Prostate gland (tissue), 2 donors: ENCODE data around the gene AP1M1. TPM values are rescaled to one million over a fixed set of nuclear protein-coding genes. Genes with fewer than 3 reads are reported as not detected.

ENCODE experiments used
- DNase-seq: peaks from one replicate; pipeline ENCODE4 v3.0.0-alpha.2; 2019; ENCODE audit warnings: low spot score
- H3K27ac ChIP-seq, 2 donors: fragments of 200-600 bp; sonication (generic); 2 replicates each; pipeline ENCODE4 v1.5.1; 2017 to 2019
- H3K27me3 ChIP-seq: fragments of 200-600 bp; sonication (generic); replicated peaks from 2 replicates; pipeline ENCODE4 v1.5.1; 2019; ENCODE audit not compliant: insufficient read depth
- H3K36me3 ChIP-seq, 2 donors: fragments of 200-600 bp; sonication (generic); 1 replicate in 1 of 2; 2 replicates in 1 of 2; pipeline versions ENCODE4 v1.5.1 to v1.8.1; 2017 to 2019
- H3K4me1 ChIP-seq: fragments of 200-600 bp; sonication (generic); replicated peaks from 2 replicates; pipeline ENCODE4 v1.5.1; 2019
- H3K4me3 ChIP-seq, 2 donors: fragments of 200-600 bp; sonication (generic); 2 replicates each; pipeline ENCODE4 v1.5.1; 2017 to 2019
- H3K9me3 ChIP-seq: fragments of 200-600 bp; sonication (generic); 2 replicates; pipeline ENCODE4 v1.5.1; 2017
- POLR2A ChIP-seq: fragments of 450-650 bp; IDR thresholded peaks from one replicate; pipeline ENCODE4 v1.6.1; 2016; ENCODE audit warnings: antibody characterized with exemption, mild to moderate bottlenecking
- POLR2AphosphoS5 ChIP-seq: sonication (generic); formaldehyde crosslinking; IDR thresholded peaks from one replicate; pipeline ENCODE4 v1.6.1; 2017; ENCODE audit warnings: antibody characterized with exemption
- WGBS: methylation state at CpG from one replicate; pipeline ENCODE4 v1.1.5; 2018; 5-methylcytosine and 5-hydroxymethylcytosine counted together
- intact Hi-C: fragments of 100-400 bp; cut with DNase I; formaldehyde crosslinking; loops from one replicate; pipeline ENCODE4 v1.14.2; 2022
- total RNA-seq, 2 donors: library from RNA; depleted of rRNA; stranded (reverse); fragments of >200 nt; gene quantifications; one replicate each; pipeline ENCODE4 v1.1.0, GENCODE V29; 2016
- TF ChIP-seq, protein P1 (sequence below), 4 experiments: fragments of 200-600 bp in 2 of 4; fragments of 450-650 bp in 2 of 4; sonication (generic) in 2 of 4; IDR thresholded peaks; 1 replicate in 3 of 4; 2 replicates in 1 of 4; pipeline ENCODE4 v1.5.1; 2016 to 2019; ENCODE audit warnings: antibody characterized with exemption in 4 of 4, mild to moderate bottlenecking in 2 of 4, moderate library complexity in 2 of 4

Gene AP1M1
- total RNA-seq, 2 donors from 2014 or later: 45.9 to 130 TPM

DNA sequence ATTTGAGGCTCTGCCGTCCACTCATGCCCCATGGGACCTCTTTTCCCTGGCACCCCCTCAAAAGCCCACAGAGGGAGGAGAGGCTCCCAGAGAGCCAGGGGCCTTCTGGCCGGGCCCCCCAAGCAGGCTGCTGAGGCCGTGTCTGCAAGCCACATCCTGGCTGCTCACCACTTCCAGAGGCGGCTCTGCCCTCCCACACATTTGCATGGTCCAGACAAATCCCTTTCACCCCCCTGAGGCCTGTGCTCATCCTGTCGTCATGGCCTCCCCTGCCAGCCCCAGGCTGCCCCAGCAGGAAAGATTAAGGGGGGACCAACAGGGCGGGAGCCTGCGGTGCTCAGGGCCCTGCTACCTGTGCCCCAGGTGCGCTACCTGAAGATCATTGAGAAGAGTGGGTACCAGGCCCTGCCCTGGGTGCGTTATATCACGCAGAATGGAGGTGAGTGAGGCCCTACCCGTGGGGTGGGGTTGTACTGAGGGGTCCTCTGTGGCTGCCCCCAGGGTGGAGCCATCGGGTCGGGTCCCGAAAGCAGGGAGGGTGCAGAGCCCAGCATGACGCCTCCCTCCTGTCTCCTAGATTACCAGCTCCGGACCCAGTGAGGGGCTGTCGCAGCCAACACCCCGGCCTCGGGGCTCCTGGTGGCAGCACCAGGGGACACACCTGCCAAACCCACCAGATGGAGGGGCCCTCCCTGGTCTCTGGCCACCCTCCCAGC lies 36.3 kb downstream of the AP1M1 start:
- H3K4me3 ChIP-seq: no peak overlapping the region
- no peaks in the 10 kb centered on the region for H3K27me3 ChIP-seq
- no peak for DNase-seq
- no peak overlapping the region for H3K27ac ChIP-seq
- TF ChIP-seq POLR2A (no peak), POLR2AphosphoS5 (no peak)
- TF ChIP-seq, protein P1, sequence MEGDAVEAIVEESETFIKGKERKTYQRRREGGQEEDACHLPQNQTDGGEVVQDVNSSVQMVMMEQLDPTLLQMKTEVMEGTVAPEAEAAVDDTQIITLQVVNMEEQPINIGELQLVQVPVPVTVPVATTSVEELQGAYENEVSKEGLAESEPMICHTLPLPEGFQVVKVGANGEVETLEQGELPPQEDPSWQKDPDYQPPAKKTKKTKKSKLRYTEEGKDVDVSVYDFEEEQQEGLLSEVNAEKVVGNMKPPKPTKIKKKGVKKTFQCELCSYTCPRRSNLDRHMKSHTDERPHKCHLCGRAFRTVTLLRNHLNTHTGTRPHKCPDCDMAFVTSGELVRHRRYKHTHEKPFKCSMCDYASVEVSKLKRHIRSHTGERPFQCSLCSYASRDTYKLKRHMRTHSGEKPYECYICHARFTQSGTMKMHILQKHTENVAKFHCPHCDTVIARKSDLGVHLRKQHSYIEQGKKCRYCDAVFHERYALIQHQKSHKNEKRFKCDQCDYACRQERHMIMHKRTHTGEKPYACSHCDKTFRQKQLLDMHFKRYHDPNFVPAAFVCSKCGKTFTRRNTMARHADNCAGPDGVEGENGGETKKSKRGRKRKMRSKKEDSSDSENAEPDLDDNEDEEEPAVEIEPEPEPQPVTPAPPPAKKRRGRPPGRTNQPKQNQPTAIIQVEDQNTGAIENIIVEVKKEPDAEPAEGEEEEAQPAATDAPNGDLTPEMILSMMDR (IDR thresholded peaks at IDR 0.05): no peak
- 92% methylated on average over 19 of the region's 19 CpGs for WGBS
- intact Hi-C loops: no loop called here
- no peaks in the 10 kb centered on the region for H3K9me3 ChIP-seq
- H3K36me3 ChIP-seq: peaks cover 5 to 7% of the 10 kb centered on the region in 2 donors
- no peaks in the 10 kb centered on the region for H3K4me1 ChIP-seq

DNA sequence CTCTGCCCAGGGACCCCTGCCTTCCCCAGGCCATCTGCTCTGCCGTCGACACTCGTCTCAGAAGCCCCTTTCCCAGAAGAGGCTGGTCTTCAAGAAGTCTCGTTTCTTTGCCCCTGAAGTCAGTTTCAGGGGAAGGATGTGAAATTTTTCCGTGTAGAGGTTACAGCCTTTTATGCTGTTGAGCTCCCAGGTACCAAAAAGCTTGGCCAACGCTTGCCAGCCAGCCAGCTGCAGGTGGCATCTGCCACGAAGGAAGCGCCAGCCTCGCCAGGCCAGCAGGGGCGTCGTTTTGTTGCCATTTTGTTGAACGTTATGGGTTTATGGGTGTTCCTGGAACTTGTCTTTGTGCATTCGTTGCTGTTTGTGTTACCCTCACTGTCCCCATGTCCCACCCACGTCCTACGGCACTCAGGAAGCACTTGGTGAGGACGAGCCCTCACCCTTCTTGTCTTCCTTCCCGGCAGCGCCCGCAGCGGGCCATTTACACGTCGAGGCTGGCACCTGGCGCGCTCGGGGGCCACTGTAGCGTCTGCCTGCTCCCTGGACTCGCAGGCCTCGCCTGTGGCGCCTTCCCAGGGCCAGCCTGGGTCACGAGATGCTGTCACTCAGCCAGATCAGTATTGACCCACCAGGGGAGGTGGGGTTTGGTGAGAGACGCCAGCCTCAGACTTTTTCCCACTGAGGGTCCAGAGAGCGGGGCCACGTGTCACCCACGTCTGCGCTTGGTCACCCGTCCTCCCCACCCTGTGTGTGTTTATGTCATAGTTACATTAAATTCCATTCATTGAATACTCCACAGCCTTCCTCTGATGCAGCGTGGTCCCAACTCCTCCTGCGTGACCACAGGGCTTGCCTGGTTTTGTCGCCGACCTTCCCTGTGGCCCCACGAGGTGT lies 37.1 kb downstream of the AP1M1 start:
- H3K27ac ChIP-seq: no peak overlapping the region
- TF ChIP-seq POLR2A (no peak), POLR2AphosphoS5 (no peak)
- TF ChIP-seq, protein P1 (IDR thresholded peaks at IDR 0.05): no peak
- intact Hi-C loops: no loop called here
- H3K36me3 ChIP-seq: peaks cover 0 to 7% of the 10 kb centered on the region in 2 donors
- H3K9me3 ChIP-seq: no peaks in the 10 kb centered on the region
- no peaks in the 10 kb centered on the region for H3K27me3 ChIP-seq
- no peak for DNase-seq
- H3K4me3 ChIP-seq: no peak overlapping the region
- 89% methylated on average over 41 of the region's 41 CpGs for WGBS
- no peaks in the 10 kb centered on the region for H3K4me1 ChIP-seq

DNA sequence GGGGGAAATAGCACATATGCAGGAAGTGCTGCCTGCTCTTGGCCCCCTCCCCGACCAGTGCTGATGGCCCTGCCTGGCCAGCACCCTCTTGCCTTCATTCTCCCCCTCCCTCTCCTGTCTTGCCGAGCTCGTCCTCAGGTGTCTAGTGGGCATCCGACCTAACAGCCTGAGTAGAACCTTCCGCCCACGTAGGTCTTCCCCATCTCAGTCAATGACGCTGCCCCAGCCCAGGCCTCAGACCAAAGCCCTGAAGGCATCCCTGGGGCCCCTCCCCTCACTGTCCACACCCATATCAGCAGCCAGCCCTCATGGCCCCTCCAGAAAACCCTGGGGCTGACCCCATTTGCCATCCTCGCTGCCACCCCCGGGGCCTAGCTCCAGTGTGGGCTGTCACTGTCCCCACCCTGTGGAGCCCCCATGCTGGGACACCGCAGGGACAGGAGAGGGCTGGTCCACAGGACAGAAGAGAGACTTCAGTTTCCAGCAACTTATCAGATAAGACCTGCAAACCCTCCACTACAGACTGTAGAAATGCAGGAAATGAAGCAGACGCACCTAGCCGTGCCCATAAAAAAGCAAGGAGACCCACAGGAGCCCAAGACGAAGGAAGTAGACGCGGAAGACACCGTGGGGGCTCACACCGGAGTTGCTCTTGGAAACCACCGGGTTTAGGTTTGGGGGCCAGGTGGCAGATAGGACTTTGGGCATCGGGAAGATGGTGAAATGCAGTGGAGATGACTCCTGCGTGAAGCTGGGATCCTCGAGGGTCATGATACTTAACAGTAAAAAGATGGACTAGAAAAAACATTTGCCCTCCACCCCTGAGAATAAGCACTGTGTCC lies 38.3 kb downstream of the AP1M1 start:
- DNase-seq: no peak
- Histone ChIP-seq H3K4me1 (no peaks in the 10 kb centered on the region), H3K27ac (no peak overlapping the region), H3K9me3 (no peaks in the 10 kb centered on the region), H3K27me3 (no peaks in the 10 kb centered on the region), H3K4me3 (no peak overlapping the region), H3K36me3 (peaks cover 0 to 7% of the 10 kb centered on the region in 2 donors)
- intact Hi-C loops: no loop called here
- 90% methylated on average over 21 of the region's 21 CpGs for WGBS
- TF ChIP-seq, protein P1 (IDR thresholded peaks at IDR 0.05): no peak
- TF ChIP-seq POLR2A (no peak), POLR2AphosphoS5 (no peak)

DNA sequence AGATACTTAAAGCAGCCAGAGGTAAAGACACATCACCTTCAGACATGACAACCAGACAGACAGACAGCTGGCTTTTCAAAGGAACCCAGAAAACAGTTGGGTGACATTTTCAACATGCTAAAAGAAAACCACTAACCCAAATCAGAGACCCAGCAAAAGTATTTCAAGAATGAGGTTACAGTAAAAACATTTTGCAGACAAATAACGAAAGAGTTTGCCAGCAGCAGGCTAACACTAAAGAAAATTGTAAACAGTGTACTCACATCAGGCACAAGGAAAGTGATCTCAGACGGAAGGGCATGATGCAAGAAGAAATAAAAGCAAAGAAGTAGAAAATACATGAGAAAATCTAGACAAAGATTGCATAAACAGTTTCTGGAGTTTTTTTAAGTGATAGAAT lies 46.4 kb downstream of the AP1M1 start:
- Histone ChIP-seq H3K4me3 (no peak overlapping the region), H3K27me3 (no peaks in the 10 kb centered on the region), H3K9me3 (no peaks in the 10 kb centered on the region), H3K4me1 (no peaks in the 10 kb centered on the region), H3K36me3 (no peaks in the 10 kb centered on the region), H3K27ac (no peak overlapping the region)
- 26% methylated on average over 2 of the region's 2 CpGs for WGBS
- intact Hi-C loops: no loop called here
- DNase-seq: no peak
- TF ChIP-seq POLR2AphosphoS5: no peak
- TF ChIP-seq, protein P1 (IDR thresholded peaks at IDR 0.05): no peak
- TF ChIP-seq POLR2A: no peak
